HG02759 (cell line): ENCODE measurements around the gene PEX11G.
"Not testable (repeated sequence)": the region's sequence is repeated elsewhere in the genome, so short reads cannot be mapped to it uniquely, and the experiment has no call there.

Source experiments
- ATAC-seq: cut with Tn5 transposase; IDR thresholded peaks from one replicate; pipeline ENCODE4 v1.9.1; 2021; ENCODE audit warnings: mild to moderate bottlenecking, moderate library complexity; ENCODE audit not compliant: unreplicated experiment

PEX11G gene

GRCh38 chr19:7441468-7442146 is 47.2 kb downstream of the PEX11G start:
- ATAC-seq: no peak

- no peak for ATAC-seq
These were observed 48.5 kb downstream of the PEX11G start for GRCh38 chr19:7440188-7440975.

- ATAC-seq: no peak
These were observed 53.2 kb downstream of the PEX11G start for GRCh38 chr19:7435586-7435985.

GRCh38 chr19:7434391-7434790 is 54.4 kb downstream of the PEX11G start:
- ATAC-seq: no peak

GRCh38 chr19:7433456-7433855 is 55.4 kb downstream of the PEX11G start:
- ATAC-seq: not testable (repeated sequence)

GRCh38 chr19:7429638-7430282 is 59.1 kb downstream of the PEX11G start:
- no peak for ATAC-seq

GRCh38 chr19:7428651-7429113 is 60.2 kb downstream of the PEX11G start:
- no peak for ATAC-seq

- ATAC-seq: no peak
These were observed 60.9 kb downstream of the PEX11G start for GRCh38 chr19:7427944-7428343.

GRCh38 chr19:7426986-7427385 is 61.8 kb downstream of the PEX11G start:
- ATAC-seq: no peak
